Suprapubic skin (tissue), 4 donors: ENCODE data around the gene EXD3. TPM values are rescaled to one million over a fixed set of nuclear protein-coding genes. Genes with fewer than 3 reads are reported as not detected.

Experiments
- DNase-seq, 2 donors: peaks; one replicate each; pipeline ENCODE4 v3.0.0-alpha.2; 2019; ENCODE audit warnings: low spot score in 2 of 2
- H3K27ac ChIP-seq: fragments of 200-600 bp; sonication (generic); one replicate; pipeline ENCODE4 v1.5.1; 2019
- H3K27me3 ChIP-seq: fragments of 200-600 bp; sonication (generic); one replicate; pipeline ENCODE4 v1.5.1; 2019
- H3K36me3 ChIP-seq: fragments of 200-600 bp; sonication (generic); one replicate; pipeline ENCODE4 v1.5.1; 2019
- H3K4me1 ChIP-seq: fragments of 200-600 bp; sonication (generic); one replicate; pipeline ENCODE4 v1.5.1; 2019
- H3K4me3 ChIP-seq: fragments of 200-600 bp; sonication (generic); one replicate; pipeline ENCODE4 v1.5.1; 2019; ENCODE audit warnings: mild to moderate bottlenecking
- H3K9me3 ChIP-seq: fragments of 200-600 bp; sonication (generic); one replicate; pipeline ENCODE4 v1.5.1; 2019
- EP300 ChIP-seq: sonication (generic); formaldehyde crosslinking; IDR thresholded peaks from one replicate; pipeline ENCODE4 v1.6.1; 2017; ENCODE audit warnings: antibody characterized with exemption
- POLR2A ChIP-seq, 2 donors: fragments of 450-650 bp; IDR thresholded peaks; one replicate each; pipeline ENCODE4 v1.6.1; 2017; ENCODE audit warnings: antibody characterized with exemption in 2 of 2, mild to moderate bottlenecking in 2 of 2, moderate library complexity in 2 of 2
- POLR2AphosphoS5 ChIP-seq, 3 donors: sonication (generic); formaldehyde crosslinking; IDR thresholded peaks; one replicate each; pipeline ENCODE4 v1.6.1; 2017; ENCODE audit warnings: antibody characterized with exemption in 3 of 3
- WGBS: methylation state at CpG from one replicate; pipeline ENCODE4 v1.1.5; 2018; 5-methylcytosine and 5-hydroxymethylcytosine counted together
- total RNA-seq, 4 donors: library from RNA; depleted of rRNA; stranded (reverse); fragments of >200 nt; gene quantifications; one replicate each; pipeline ENCODE4 v1.1.0, GENCODE V29; 2016
- TF ChIP-seq, protein P1 (sequence below), 2 donors: fragments of 200-600 bp in 1 of 2; fragments of 450-650 bp in 1 of 2; sonication (generic) in 1 of 2; IDR thresholded peaks; one replicate each; pipeline ENCODE4 v1.5.1; 2016 to 2019; ENCODE audit warnings: antibody characterized with exemption in 2 of 2, mild to moderate bottlenecking in 1 of 2, moderate library complexity in 1 of 2

The EXD3 gene
- total RNA-seq, 4 donors from 2014 or later, result 7.3 to 54.0 (median 16.4) TPM

DNA sequence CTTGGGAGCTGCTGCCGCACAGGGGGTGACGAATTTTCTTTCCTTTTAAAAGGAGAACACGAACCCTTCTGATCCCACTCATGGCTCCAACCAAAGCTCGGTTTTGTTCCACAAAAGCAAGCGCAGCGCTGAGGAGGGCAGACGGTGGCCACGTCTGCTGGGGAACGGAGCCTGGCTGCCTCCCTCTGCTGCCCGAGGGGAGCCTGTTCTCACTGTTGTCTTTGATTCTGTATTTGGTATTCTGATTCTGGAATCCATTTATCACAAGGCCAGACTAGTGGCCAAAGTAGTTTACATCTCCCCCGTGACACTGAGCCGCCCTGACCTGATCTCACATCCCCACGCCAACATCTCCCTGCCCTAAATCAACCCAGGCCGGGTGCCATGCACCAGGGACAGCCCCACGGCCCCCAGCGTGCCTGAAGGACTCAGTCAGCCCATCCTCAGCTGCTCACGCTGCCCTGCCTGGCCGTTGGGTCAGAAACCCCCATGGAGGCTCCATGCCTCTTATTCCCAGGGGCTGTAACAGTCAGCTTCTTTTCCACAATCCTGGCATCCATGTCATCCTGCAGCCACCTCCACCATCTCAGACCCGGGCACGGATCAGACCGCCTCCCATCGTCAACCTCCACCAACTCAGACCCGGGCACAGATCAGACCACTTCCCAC is 42.9 kb upstream of the EXD3 start:
- no peaks in the 10 kb centered on the region for H3K9me3 ChIP-seq
- H3K4me3 ChIP-seq, result no peak overlapping the region
- no peak overlapping the region for H3K27ac ChIP-seq
- WGBS, result 80% methylated on average over 21 of the region's 23 CpGs
- DNase-seq, result peak; percentile 54 to 59
- no peaks in the 10 kb centered on the region for H3K4me1 ChIP-seq
- peaks cover 30% of the 10 kb centered on the region for H3K36me3 ChIP-seq
- H3K27me3 ChIP-seq, result no peaks in the 10 kb centered on the region
- TF ChIP-seq, protein P1, sequence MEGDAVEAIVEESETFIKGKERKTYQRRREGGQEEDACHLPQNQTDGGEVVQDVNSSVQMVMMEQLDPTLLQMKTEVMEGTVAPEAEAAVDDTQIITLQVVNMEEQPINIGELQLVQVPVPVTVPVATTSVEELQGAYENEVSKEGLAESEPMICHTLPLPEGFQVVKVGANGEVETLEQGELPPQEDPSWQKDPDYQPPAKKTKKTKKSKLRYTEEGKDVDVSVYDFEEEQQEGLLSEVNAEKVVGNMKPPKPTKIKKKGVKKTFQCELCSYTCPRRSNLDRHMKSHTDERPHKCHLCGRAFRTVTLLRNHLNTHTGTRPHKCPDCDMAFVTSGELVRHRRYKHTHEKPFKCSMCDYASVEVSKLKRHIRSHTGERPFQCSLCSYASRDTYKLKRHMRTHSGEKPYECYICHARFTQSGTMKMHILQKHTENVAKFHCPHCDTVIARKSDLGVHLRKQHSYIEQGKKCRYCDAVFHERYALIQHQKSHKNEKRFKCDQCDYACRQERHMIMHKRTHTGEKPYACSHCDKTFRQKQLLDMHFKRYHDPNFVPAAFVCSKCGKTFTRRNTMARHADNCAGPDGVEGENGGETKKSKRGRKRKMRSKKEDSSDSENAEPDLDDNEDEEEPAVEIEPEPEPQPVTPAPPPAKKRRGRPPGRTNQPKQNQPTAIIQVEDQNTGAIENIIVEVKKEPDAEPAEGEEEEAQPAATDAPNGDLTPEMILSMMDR (IDR thresholded peaks at IDR 0.05), result no peak
- TF ChIP-seq POLR2A (IDR thresholded peaks at IDR 0.05) (no peak), EP300 (no peak), POLR2AphosphoS5 (IDR thresholded peaks at IDR 0.05) (no peak)

DNA sequence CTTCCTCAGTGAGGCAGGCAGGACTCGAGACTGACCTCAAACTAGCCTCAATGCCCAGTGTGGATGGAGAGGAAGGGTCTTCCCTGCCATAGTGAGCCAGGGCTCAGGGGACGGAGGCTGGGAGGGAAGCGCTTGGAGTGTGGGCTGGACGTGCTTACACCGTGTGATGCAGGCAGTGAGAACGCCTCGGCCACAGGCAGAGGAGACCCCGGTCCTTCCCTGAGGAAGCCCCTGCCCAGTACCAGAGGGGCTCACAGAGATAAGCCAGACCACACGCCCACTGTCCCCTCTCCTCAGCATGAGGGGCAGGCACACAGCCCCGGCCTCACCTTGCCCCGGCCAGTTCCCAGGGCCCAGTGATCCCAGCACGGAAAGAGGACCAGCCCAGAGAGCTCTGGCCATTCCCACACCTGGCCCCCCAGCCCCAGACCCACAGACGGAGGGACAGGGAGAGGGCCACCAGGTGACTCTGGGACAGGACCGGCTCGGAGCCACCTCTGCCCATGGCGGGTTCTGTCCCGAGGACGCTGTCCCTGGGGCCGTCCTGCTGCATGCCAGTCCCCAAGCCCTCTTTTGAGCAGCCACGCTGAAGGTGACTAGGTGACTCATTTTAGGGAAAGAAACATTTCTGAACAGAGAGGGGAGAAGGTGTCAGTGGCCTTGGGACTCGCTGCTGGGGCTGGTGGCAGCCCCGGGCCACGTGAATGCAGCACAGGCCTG is 42.2 kb upstream of the EXD3 start:
- Histone ChIP-seq H3K9me3 (no peaks in the 10 kb centered on the region), H3K4me3 (no peak overlapping the region), H3K36me3 (peaks cover 30% of the 10 kb centered on the region), H3K4me1 (peaks cover 3% of the 10 kb centered on the region), H3K27ac (no peak overlapping the region), H3K27me3 (no peaks in the 10 kb centered on the region)
- TF ChIP-seq POLR2AphosphoS5 (IDR thresholded peaks at IDR 0.05) (no peak), POLR2A (IDR thresholded peaks at IDR 0.05) (no peak), EP300 (no peak)
- TF ChIP-seq, protein P1 (IDR thresholded peaks at IDR 0.05), result no peak
- 84% methylated on average over 12 of the region's 23 CpGs for WGBS
- DNase-seq, result peak in 1 of 2 donors; percentile 53

DNA sequence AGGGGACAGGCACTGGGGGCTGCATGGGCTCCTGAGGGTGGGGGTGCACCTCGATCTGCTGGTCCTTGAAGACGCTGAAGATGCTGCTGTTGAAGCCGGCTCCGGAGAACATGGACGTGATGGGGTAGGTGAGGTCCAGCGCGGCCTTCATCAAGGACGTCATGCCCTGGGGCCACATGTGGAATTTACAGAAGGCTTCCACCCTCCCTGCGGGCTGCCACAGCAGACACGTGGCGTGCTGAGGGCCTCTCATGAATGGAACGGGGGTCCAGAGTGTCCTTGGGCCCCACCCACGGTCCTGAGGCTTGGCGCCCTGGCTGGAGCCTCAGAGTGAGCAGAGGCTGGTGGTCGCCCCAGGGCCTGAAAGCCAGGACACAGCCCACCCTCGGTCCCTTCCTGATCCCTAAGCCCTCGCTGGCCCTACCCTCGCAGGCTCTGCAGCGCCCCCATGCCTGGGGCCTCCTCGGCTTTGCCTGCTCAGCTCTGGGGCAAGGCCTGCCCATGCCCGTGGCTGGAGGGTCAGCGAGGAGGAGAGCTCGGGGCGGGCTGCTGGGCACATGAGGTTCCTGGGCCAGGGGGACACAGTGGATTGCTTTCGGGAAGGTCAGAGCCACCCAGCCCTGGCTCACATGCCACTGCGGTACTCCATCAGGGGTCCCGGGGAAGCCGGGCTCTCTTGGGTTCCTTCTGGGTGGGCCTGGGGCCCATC is 41.5 kb upstream of the EXD3 start:
- peak in 1 of 2 donors; percentile 60 for DNase-seq
- no peak for TF ChIP-seq POLR2AphosphoS5 (IDR thresholded peaks at IDR 0.05)
- TF ChIP-seq EP300, result no peak
- no peak for TF ChIP-seq POLR2A (IDR thresholded peaks at IDR 0.05)
- TF ChIP-seq, protein P1 (IDR thresholded peaks at IDR 0.05), result no peak
- no peaks in the 10 kb centered on the region for H3K27me3 ChIP-seq
- WGBS, result 93% methylated on average over 8 of the region's 28 CpGs
- H3K9me3 ChIP-seq, result no peaks in the 10 kb centered on the region
- no peak overlapping the region for H3K4me3 ChIP-seq
- H3K27ac ChIP-seq, result no peak overlapping the region
- H3K36me3 ChIP-seq, result peaks cover 30% of the 10 kb centered on the region
- peaks cover 10% of the 10 kb centered on the region for H3K4me1 ChIP-seq

DNA sequence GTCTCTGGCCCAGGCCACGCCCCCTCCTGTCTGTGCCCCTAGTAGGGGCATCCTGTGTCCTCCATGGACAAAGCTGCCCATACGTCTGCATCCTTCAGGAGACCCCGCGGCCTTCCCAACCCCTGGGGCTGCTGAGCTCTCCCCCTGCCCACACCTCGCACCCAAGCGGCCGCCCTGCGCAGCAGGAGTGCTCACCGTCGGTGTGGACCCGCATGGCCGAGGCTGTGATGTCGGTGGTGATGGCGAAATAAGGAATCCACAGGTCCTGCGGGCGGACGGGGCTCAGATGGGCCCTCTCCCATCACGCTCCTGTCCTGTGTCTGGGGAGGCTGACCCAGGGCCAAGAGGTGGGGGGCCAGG is 40.9 kb upstream of the EXD3 start:
- Histone ChIP-seq H3K36me3 (peaks cover 30% of the 10 kb centered on the region), H3K4me3 (no peak overlapping the region), H3K27me3 (no peaks in the 10 kb centered on the region), H3K9me3 (no peaks in the 10 kb centered on the region), H3K4me1 (peaks cover 12% of the 10 kb centered on the region), H3K27ac (no peak overlapping the region)
- 80% methylated on average over 1 of the region's 18 CpGs for WGBS
- no peak for DNase-seq
- TF ChIP-seq POLR2AphosphoS5 (IDR thresholded peaks at IDR 0.05), result no peak
- TF ChIP-seq, protein P1 (IDR thresholded peaks at IDR 0.05), result no peak
- no peak for TF ChIP-seq POLR2A (IDR thresholded peaks at IDR 0.05)
- TF ChIP-seq EP300, result no peak
